Stimulated activated CD8-positive, alpha-beta memory T cell treated with anti-CD3 and anti-CD28 coated beads, Interleukin-15, amount 100 ng/mL, for 48 hours (primary cell): ENCODE results near the gene METRNL.
A peak's percentile ranks its signal among the peaks of the same experiment; 100 is the strongest.
"Not testable (repeated sequence)": the region's sequence is repeated elsewhere in the genome, so short reads cannot be mapped to it uniquely, and the experiment has no call there.

Source experiments
- DNase-seq, 2 donors: peaks; one replicate each; pipeline ENCODE4 v3.0.0-alpha.2; 2020; ENCODE audit warnings: low read depth in 2 of 2

Gene METRNL

DNA sequence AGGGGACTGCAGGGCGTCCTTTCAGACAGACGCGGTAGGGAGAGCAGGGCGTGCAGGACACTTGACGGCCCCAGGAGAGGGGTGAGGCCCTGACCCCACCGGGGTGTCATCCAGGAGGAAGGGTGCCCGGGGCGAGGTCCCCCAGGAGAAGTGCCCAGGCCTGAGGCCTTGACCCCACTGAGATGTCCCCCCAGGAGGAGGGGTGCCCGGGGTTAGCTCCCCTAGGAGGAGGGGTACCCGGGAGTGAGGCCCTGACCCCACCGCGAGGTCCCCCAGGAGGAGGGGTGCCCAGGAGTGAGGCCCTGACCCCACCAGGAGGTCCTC lies 27.2 kb upstream of the METRNL start:
- DNase-seq: no peak

DNA sequence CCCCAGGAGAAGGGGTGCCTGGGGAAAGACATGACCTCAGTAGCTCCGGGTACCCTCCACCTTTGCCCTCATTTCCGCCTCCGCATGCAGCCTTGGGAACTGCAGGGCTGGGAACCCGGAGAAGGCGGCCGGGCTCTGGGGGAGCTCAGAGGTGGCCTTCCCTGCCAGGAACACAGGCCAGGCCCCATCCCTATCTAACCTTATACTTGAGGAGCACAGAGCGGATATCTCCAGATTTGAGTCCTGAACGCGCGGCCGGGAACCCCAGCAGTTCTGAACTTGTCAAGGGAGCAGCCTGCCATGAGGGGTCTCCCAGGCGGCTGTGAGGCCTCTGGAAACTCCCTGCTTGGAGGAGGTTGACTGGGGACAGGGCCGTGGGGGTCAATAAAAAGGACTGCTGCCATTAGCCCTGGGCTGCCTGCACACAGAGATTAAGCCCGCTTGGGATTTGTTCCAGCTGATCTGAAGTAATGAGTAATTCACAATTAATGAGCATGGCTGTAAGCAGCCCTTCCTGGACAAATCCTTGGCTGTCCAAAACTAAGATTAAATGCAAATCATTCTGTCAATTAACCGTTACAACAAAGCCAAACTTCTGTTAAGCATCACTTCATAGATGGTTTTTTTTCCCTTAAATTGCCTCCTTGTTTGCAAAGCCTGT lies 26.3 kb upstream of the METRNL start:
- DNase-seq: no peak

DNA sequence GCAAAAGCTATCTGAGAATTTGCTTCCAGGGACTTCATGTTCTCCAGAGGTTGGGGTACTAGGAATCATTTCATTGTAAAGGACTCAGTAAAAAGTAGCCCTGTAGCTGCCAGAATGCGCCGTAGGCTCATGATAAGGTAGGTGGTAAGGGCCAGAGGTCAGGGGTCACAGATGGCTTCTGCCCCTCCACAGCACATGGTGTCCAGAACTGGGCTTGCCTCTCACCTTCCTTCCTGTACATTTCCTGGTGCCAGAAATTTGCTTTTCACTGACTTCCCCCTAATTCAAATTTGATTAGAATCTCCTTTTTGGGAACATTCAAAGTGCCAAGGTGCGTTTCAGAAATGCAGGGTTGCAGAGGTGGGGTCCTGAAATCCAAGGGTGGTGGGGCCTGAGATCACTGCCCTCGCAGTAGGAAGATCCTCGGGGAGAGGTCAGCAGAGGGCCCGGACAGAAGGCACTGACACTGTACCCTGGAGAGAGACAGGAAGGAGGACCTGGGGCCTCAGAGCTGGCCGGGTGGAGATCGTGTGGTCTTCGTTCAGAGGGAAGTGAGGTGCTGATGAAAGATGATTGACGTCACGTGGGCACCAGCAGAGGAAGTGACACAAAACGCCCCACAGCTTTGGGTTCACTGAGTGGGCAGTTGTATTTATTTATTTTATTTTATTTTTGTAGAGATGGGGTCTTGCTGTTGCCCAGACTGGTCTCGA lies 25.5 kb upstream of the METRNL start:
- peak in 1 of 2 donors; percentile 32 for DNase-seq

DNA sequence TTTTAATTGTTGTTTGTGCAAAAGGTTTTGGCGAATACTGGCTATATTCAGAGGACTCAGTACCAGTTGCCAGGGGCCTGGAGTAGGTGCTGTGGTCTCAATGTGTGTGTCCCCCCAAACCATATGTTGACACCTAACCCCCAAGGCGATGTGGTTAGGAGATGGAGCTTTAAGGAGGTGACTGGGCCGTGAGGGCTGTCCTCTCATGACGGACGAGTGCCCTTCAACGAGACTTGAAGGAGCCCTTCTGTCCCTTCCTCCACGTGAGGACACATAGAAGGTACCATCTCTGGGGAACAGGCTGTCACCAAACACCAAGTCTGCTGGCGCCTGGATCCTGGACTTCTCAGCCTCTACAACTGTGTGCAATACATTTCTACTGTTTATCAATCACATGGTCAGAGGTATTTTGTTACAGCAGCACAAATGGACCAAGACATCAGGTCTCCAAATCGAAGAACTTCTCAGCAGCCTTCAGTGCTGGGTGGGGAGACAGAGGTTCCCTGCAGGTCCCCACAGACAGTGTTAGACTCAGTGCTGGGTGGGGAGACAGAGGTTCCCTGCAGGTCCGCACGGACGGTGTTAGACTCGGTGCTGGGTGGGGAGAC lies 24.8 kb upstream of the METRNL start:
- no peak for DNase-seq

DNA sequence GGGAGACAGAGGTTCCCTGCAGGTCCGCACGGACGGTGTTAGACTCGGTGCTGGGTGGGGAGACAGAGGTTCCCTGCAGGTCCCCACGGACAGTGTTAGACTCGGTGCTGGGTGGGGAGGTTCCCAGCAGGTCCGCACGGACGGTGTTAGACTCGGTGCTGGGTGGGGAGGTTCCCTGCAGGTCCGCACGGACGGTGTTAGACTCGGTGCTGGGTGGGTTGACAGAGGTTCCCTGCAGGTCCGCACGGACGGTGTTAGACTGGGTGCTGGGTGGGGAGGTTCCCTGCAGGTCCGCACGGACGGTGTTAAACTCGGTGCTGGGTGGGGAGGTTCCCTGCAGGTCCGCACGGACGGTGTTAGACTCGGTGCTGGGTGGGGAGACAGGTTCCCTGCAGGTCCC lies 24.2 kb upstream of the METRNL start:
- DNase-seq: not testable (repeated sequence)

DNA sequence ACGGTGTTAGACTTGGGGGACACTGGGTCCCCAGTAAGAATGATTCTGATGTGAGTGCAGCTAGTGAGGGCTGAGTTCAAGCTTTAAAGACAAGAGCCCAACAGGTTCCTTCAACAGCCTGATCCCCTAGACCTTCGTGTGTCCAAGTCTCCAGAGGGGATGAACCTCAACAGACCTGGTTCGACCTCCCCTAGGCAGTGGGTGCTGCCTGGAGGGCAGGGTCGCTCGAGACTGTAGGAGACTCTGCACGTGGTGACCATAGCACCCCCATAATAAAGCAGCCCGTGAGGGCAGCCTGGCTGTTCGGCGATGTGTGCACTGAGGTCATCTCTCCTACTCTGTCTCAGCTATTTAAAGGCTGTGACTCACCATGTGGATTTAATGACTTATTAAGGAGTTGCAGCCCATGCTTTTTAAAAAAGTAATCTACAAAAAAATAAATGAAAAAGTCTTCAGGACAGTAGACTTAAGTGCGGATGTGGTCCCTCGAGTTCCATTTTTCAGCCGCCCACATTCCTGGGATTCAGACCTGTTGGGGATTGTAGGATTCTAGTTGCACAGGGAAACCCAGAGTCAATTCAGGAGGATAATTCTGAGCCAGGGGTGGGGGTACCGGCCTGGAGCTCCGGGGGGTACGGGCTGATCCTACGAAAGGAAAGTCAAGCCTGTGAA lies 23.4 kb upstream of the METRNL start:
- DNase-seq: no peak

DNA sequence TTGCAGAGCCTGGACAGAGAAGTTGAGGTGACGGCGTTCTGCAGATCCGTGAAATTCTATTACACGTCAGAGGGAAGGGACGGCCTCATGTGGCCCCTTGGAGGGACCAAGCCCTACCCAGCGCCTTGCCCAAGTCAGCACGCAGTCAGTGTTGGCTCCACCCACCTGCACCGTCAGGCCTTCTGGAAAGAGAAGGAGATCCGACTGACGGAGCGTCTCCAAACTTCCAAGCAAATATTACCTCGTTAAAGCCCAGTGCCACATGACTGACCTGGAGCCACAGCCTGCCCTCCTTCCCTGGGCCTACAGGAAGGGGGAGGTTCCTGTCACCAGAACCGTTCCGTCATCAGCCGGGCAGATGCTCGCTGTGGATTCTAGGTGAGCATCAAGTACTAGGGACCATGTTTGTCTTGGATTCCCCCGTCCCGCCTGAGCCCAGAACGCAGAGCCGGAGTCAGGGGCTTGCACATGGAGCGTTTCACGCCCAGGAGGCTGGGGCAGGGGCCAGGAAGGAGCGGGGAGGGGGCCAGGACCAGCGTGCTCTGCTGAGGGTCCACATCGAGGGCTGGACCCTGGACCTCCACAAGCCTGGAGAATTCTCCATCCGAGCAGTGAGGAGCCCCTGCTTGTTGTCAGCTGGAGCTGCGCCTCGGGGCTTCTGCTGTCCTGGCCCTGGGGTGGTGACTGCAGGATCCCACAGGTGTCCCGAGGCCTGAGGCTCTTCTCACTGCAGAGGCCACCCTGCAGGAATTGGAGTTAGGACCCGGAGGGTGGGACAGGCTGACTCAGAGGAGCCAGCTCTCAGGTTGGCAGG lies 22.6 kb upstream of the METRNL start:
- DNase-seq: no peak

DNA sequence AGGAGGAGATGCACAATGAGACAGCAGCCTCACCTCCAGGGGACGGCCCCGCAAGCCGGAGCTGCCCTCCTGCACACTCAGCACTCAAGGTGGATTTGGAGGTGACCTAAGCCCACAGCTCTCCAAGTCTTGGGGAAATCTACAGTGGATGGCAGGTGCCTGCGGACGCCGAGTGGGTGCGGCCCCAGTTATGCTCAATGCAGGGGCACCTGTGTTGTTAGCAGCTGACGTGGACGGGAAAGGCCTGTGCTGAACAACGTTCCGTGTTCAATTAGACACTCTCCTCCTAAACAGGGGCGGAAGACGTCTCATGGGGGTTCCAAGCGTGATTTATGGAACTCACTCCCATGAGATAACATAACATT lies 22.0 kb upstream of the METRNL start:
- no peak for DNase-seq

DNA sequence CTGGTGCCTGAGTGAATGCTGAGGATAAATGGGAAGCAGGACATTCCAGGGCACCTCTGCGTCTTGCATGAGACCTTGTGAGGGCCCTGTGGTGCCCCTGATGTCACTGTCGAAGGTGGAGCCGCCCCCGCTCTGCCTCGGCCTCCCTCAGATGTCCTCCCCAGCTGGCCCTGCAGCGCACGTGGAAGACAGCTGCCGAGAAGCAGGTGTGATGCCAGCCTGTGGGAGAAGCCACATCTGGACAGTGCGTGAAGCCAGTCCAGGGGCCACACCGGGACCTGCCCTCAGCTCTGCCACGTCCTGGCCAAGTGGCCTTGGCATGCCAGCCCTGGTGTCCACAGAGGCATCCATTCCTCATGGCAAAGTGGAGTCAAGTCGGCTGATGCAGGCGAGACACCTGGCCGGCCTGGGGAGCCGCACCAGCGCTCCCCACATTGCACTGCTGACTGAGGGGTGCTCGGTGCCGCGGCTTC lies 21.6 kb upstream of the METRNL start:
- no peak for DNase-seq

DNA sequence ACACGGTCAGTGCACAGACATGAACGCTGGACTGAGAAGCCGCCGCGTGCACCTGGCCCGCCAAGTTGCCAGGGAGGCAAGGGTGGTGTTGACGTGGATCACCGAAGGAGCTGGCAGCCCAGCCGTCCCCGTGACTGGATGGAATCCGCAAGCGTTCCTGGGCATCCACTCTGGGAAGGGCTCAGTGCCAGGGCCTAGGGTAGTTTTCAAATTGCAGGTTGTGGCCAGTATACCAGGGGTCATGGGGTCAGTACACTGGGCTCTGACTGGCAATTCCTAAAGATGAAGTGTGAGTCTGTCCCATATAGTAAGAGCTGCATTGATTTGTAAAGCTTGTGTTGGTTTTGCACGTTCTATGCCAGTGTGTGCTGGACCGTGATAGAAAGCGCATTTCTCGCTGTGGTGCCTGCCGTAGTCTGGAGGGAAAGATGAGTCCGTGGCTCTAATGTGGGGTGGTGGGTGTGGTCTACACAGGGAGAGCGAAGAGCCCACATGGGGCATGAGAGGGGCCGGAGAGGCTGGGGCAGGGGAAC lies 21.1 kb upstream of the METRNL start:
- no peak for DNase-seq

DNA sequence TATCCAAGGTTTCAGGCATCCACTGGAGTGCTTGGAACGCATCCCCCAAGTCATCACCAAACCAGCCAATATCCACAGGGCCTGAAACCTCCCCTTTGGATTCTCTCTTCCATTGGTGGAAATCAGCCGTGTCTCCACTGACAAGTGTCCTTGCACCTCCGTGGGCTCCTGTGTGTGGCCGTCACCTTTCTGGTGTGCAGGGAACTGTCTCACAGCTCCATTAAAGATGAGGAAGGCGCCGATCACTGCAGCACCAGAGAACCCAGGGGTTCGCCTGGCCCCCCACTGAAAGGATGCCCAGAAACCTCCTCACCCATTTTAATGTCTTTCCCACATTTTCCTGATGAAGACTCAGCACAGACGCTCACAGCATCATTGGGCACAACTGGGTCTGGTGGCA lies 17.8 kb upstream of the METRNL start:
- DNase-seq: no peak

DNA sequence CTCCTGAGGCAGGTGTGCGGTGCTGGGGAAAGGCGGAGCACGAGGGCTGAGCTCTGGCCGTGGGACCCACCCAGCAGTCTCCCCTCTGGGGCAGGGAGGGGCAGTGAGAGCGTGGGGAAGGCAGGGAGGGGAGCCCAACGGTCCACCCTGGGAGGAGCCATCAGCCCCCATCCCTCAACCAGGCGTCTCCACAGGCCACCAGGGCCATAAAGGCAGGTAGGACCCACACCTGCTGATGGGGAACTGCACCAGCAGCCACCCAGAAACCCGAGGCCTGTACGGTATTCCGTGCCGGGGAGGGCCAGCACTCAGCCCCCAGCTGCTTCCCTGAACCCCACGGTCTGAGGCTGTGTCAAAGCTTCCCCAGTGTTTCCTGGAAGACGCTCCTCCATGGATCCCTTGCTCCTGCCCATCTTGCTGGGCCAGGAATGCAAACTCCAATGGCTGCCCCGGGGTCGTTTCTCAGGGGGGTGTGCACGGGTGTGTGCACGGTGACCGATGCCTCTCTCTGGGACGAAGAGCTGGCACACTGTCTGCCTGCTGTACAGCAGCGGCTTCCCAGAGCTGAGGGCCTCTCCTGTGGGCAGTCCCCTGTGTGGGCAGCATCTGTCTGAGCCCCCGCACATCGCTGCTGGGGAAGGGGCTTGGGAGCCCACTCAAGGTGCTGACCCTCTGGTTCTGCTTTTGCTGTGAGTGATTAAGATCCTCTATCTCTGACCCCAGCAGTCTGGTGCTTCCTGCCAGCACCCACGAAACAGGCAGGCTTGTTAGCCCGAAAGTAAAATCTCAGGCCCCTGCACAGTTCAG lies 17.2 kb upstream of the METRNL start:
- DNase-seq: no peak

DNA sequence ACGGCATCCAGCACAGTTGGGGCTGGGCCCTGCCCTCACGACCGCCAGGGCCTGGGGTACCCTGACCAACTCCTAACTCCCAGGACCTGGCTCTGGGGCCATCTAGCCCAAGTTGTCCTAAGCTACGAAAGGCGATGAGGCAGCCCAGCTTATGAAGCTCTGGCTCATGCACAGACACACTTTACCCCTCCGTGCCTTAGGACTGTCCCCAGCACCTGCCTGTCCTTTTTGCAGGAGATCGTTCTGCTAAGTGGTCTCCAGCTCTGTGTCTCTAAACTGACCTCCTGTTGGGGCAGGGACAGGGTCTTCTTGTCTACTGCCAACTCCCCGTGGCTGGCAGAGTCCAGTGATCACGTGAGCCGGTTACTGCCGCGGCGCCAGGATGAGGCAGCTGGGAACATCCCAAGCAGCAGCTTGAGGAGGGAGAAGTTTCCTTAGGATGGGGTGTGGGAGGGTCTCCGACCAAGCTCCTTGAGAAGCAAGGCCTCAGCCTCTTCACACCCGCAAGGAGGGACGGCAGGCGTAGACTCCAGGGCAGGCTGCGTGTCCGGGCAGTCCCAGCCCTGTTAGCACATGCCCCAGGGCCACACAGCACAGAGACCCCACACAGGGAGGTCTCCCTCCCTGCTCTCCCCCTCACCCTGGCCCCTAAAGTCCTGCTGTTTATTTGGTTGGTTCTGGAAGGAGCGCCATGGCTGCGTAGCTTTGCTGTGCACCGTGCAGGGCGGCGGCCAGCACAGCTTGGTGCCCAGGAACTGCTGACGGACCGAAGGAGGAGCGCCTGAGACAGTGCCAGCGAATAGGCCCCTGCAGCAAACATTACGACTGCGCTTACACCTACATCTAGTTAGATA lies 16.4 kb upstream of the METRNL start:
- no peak for DNase-seq

DNA sequence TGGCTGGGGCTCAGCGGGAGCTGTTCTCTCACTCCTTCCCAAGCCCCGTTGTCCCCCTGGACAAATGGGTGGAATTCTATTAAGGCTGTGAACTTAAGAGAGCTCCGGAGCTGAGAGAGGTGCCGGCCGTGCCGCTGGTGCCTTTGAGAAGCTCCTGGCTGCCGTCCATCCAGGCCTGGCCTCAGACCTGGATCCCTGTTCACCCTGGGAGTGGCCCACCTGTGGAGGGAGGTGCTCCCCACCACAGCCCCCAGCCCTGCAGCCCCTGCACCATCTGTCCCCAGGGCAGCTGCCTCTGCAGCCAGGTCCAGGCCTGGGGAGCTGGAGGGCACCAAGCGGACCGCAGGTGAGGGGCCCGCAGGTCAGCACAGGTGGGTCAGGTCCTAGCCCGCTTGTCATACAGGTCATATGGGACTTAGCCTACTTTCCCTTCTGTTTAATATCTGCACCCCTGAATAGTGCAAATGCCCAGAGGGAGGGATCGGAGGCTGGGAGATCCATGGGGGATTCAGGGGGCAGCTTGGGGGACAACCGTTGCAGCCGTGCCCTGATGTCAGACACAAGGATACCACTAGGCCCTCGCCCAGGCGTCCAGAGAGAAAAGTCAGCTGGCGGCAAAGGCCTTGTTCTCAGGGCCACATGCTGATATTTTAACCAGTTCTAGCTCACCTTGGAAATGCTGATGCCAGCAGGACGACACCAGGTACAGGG lies 15.2 kb upstream of the METRNL start:
- no peak for DNase-seq

DNA sequence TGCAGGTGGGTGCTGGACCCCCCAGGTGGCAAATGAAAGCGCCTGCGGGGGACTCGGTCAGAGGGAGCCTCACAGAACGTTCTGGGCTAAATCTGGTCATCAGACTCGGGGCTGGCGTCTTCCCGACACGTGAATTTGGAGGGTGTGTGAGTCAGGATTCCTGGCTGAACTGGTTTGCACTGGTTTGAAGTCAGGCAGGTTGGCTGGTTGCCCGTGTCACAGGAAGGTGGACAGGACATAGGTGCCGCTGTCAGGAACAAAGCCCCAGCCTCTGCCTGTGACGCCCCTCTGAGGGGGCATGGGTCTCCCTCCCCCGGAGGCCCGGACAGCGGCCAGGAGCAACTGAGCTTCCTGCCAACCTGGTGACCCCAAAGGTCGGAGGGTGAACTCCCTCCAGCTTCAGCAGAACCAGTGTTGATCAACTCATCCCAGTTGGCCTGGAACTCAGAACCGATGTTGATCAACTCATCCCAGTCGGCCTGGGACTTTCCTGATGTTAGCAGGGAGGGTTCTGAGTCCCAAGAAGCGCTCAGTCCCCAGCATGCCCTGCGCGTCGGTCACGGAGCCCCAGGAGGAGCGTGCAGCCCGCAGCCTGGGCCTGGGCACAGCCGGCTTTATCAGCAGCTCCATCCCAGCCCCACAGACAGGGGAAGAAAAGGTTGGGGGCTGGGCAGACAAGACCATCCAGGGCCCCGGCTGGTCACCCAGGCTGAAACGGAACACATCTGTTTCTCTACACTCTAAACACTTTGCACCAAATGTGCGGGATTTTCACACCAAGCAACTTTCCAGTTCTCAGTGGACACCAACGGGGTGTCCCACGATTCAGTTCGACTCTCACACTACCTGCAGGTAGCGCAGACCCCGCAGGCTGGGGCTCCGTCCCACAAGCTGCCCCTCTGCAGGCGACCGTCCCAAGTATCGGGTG lies 14.4 kb upstream of the METRNL start:
- no peak for DNase-seq

DNA sequence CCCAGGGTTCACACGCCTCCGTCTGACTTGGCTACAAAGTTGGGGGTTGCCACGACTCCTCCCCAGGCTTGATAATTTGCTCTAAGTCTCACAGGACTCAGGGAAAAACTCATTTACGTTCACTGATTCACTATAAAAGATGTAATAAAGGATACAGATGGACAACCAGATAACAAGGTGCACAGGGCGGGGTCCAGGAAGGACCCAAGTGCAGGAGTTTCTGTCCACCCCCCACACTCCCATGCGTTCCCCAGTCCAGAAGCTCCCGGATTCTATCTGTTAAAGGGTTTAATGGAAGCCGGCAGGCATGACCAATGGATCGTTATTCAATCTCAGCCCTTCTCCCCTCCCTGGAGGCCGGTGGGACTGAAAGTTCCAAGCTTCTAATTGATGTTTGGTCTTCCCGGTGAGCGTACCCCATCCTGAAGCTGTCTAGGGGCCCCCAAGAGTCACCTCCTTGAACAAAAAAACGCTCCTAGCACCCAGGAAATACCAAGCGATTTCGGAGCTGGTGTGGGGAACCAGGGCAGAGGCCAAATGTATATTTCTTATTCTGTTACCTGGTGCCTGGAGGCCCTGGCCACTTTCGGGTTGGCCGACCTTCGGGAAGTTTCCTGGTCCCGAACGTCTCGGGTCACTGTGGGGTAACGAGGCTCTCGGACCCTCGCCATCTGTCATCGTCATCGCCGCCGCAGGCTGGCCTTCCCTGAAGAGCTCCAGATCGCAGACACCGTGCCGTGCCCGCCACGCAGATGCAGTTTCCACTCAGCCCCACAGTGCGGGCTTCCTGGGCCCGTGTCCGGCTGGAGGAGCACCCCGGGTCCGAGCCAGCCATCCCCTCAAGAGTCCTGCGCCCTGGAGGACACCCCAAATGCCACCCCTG lies 13.5 kb upstream of the METRNL start:
- no peak for DNase-seq

DNA sequence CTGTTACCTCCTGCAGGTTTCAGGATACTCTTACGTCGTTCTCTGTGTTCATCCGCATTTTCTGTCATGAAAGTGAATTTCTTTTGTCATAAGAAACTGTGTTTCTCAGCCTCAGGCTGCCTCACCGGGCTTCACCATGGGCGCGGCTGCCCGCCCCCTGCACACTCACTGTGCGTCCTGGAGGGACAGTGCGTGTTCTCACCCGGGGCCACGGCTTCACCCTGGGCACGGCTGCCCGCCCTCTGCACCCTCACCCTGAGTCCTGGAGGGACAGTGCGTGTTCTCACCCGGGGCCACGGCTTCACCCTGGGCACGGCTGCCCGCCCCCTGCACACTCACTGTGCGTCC lies 12.9 kb upstream of the METRNL start:
- not testable (repeated sequence) for DNase-seq
